ENCODE data around the gene TM9SF4.
"Not testable (repeated sequence)": the region's sequence is repeated elsewhere in the genome, so short reads cannot be mapped to it uniquely, and the experiment has no call there.

TM9SF4 gene

GRCh38 chr20:32091888-32092346 is 17.6 kb upstream of the TM9SF4 start:
- DNase-seq (ENCODE audit: low read depth in 3 of 3) = peak; percentile 54 to 62 (median 61)

- DNase-seq (ENCODE audit: low read depth in 3 of 3) = no peak
Measured at GRCh38 chr20:32098786-32099185, 10.7 kb upstream of the TM9SF4 start.

DNA sequence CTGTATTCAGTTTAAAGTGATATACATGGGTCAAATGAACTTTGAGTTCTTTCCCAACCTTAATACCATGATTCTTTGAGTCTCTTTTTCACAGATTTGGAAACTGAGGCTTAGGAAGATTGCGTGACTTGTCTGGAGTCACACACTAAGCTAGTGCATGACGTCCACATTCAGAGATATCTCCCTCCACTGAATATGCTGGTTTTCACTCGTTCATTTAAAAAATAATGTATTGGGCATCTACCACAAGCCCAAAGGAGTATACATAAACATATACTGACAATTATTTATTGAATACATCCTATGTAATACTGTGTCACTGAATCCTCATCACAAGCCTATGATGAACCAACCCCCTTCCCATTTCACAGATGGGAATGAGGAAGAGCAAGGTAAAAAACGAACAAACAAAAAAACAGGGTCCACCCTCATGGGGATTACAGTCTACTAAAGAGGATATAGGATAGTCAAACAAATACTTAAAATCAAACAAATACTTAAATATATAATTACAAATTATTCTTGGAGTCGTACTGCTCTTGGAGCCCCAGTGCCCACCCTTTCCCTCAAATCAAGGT is 611 bp upstream of the TM9SF4 start:
- DNase-seq (ENCODE audit: low read depth in 3 of 3) = no peak

GRCh38 chr20:32110173-32110704 is 725 bp downstream of the TM9SF4 start:
- no peak for DNase-seq (ENCODE audit: low read depth in 3 of 3)

DNA sequence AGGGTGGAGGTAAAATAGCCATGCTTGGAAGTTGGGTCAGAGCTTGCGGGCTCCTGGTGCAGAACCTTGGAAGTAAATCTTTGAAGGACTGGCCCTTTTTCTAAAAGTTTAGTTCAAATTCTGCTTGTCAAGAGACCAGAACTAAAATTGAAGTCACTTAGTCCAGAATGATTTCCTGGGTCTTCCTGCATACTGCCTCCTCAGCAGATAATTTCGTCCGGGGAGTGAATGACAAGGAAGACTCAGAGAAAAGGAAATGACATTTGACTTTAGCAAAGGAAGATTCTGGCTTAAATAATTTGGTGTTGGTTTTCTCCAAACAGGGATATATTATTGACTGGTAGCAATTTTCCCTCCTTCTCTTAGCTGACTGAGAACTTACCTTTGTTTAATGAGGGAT is 1.2 kb downstream of the TM9SF4 start:
- DNase-seq (ENCODE audit: low read depth in 3 of 3) = no peak

- DNase-seq (ENCODE audit: low read depth in 3 of 3) = no peak
Measured at GRCh38 chr20:32111156-32111686, 1.7 kb downstream of the TM9SF4 start.

DNA sequence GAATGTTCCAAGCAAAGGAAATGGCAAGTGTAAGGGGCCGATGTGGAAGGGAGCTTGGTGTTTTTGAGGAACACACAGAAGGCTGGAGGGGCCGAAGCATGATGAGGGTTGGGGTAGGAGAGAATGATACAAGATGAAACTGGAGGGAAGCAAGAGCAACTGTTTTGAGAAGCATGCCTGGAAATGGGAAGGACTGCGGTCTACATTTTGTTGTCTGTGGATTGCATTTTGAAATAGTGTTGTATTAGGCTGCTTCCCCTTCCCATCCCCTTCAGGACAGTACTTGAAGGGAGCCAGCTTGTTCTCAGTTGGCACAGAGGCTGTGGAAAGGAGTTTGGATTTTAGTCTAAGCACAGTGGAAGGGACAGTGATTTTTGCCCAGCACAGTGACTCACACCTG is 2.2 kb downstream of the TM9SF4 start:
- DNase-seq (ENCODE audit: low read depth in 3 of 3) = no peak

DNA sequence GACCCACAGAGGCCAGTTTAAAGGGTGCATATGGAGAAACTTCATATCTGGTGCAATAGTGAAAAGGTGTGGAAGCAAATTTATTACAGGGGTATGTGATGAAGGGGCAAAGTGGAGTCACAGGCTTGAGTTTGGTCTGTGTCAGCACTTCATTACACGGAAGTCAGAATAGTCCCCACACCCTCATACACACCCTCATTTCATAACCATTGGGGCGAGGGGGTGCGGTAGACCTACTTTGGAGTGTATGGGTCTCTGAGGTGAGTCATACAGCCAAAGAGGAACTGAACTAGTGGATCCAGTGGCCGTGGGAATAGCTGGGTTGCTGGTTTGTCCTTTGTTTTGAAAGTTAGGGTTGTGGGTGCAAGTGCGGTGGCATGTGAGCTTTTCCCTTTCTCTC is 3.3 kb downstream of the TM9SF4 start:
- DNase-seq (ENCODE audit: low read depth in 3 of 3) = no peak

- no peak for DNase-seq (ENCODE audit: low read depth in 3 of 3)
Measured at GRCh38 chr20:32113591-32114260, 4.2 kb downstream of the TM9SF4 start.

GRCh38 chr20:32114305-32114960 is 4.9 kb downstream of the TM9SF4 start:
- no peak for DNase-seq (ENCODE audit: low read depth in 3 of 3)

DNA sequence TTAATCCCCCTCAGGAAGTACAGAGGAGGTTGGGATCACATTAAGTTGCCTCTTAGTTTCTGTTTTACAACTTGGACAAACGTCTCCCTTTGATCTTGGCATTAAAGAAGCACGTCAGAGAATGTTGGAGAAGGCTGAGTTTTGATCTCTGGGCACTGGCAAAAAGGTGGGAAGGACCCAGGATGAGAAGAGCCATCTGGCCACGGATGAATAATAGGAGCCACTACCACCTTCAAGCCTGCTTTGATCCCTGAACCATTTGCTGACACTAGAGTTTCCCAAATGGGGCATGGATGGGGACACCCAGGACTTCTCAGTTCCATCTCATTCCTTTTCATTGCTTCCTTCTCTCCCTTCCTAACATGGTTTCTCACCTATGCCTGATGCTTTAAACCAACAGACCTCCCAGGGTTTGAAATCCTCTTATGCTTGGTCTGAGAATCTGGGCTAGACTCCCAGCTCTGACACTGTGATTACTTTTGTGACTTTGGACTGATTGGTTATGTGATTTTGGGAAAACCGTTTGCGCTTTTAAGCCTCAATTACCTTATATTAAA is 5.8 kb downstream of the TM9SF4 start:
- no peak for DNase-seq (ENCODE audit: low read depth in 3 of 3)

GRCh38 chr20:32116079-32116521 is 6.6 kb downstream of the TM9SF4 start:
- DNase-seq (ENCODE audit: low read depth in 3 of 3) = no peak

GRCh38 chr20:32116796-32117195 is 7.3 kb downstream of the TM9SF4 start:
- DNase-seq (ENCODE audit: low read depth in 3 of 3) = not testable (repeated sequence)

- not testable (repeated sequence) for DNase-seq (ENCODE audit: low read depth in 3 of 3)
Measured at GRCh38 chr20:32118427-32118826, 8.9 kb downstream of the TM9SF4 start.

DNA sequence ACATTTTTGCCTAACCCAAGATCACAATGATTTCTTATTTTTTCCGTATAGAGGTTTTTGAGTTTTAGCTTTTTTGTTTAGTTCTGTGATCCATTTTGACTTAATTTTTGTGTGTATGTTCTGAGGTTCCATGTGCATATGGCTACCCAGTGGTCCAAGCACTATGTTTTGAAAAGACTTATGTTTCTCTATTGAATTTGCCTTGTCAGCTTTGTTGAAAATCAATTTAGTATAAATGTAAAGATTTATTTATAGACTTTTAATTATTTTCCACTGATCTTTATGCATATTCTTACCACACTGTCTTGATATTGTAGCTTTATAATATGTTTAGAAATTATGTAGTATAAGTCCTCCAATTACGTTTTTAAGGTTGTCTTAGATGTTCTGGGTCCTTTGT is 10.2 kb downstream of the TM9SF4 start:
- DNase-seq (ENCODE audit: low read depth in 3 of 3) = no peak

DNA sequence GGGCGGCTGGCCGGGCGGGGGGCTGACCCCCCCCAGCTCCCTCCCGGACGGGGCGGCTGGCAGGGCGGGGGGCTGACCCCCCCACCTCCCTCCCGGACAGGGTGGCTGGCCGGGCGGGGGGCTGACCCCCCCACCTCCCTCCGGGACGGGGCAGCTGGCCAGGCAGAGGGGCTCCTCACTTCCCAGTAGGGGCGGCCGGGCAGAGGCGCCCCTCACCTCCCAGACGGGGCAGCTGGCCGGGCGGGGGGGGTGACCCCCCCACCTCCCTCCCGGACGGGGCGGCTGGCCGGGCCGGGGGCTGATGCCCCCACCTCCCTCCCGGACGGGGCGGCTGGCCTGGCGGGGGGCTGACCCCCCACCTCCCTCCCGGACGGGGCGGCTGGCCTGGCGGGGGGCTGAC is 12.4 kb downstream of the TM9SF4 start:
- not testable (repeated sequence) for DNase-seq (ENCODE audit: low read depth in 3 of 3)

DNA sequence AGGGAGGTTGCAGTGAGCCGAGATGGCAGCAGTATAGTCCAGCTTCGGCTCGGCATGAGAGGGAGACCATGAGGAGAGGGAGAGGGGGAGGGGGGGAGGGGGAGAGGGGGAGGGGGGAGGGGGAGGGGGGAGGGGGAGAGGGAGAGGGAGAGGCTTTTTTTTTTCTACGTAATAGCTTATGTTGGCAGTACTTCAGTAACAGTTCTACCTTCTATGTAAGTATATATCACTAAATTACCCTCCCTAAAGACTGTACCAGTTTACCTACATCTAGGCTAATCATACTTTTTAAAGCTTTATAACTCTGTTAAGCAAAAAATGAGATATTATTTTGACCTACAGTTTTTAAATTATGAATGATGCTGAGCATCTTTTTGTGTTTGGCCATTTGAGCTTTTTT is 13.6 kb downstream of the TM9SF4 start:
- DNase-seq (ENCODE audit: low read depth in 3 of 3) = no peak

DNA sequence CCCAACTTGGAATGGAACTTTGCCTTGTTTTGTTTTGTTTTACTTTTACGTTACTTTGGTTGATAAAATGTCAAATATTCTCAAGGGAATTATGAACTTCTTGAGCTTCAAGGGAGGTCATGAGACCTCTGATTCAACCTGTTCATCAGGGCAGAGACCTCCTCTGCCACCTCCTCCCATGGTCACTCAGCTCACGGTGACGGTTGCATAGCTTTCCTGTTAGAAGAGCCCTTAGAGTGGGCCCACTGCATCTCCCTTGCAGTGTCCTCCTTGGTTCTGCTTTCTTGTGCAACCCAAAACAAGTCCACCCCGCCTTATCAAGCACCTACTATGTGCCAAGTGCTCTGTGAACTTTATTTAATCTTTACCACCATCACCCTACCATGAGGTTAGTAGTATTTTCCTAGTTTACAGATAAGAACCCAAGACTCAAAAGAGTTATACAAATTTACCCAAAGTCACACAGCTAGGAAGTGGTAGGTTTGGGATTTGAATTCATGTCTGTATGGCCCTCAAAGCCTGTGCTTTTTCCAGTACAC is 15.5 kb downstream of the TM9SF4 start:
- DNase-seq (ENCODE audit: low read depth in 3 of 3) = no peak

- DNase-seq (ENCODE audit: low read depth in 3 of 3) = no peak
Measured at GRCh38 chr20:32125506-32125905, 16.0 kb downstream of the TM9SF4 start.

- no peak for DNase-seq (ENCODE audit: low read depth in 3 of 3)
Measured at GRCh38 chr20:32126919-32127318, 17.4 kb downstream of the TM9SF4 start.

GRCh38 chr20:32127347-32127746 is 17.8 kb downstream of the TM9SF4 start:
- DNase-seq (ENCODE audit: low read depth in 3 of 3) = no peak

GRCh38 chr20:32128167-32128566 is 18.7 kb downstream of the TM9SF4 start:
- DNase-seq (ENCODE audit: low read depth in 3 of 3) = no peak
